OCI-LY3 (cell line): ENCODE data around the gene CCDC126.

ENCODE experiments used
- H2AFZ ChIP-seq: fragments of 200-600, 300-600 bp; shearing (Covaris generic); 2 replicates; pipeline ENCODE4 v1.6.0; 2014; ENCODE audit warnings: antibody characterized with exemption, low read depth, low read length
- H3K27ac ChIP-seq: fragments of 200-600, 300-600 bp; sonication (generic); 2 replicates; pipeline ENCODE4 v1.5.1; 2014; ENCODE audit warnings: mild to moderate bottlenecking, low read length, moderate library complexity, mixed read lengths
- H3K27me3 ChIP-seq: fragments of 200-600, 300-600 bp; sonication (generic); 2 replicates; pipeline ENCODE4 v1.6.1; 2014; ENCODE audit warnings: low read depth, low read length, mixed read lengths
- H3K36me3 ChIP-seq: fragments of 200-600, 300-600 bp; sonication (generic); replicated peaks from 2 replicates; pipeline ENCODE3; 2014; ENCODE audit warnings: low read depth, low read length, mixed read lengths
- H3K4me1 ChIP-seq: fragments of 300-600, 200-600 bp; sonication (generic); 2 replicates; pipeline ENCODE4 v1.6.1; 2014; ENCODE audit warnings: low read length, mixed read lengths
- H3K4me2 ChIP-seq: fragments of 200-600, 300-600 bp; sonication (generic); 2 replicates; pipeline ENCODE4 v1.6.1; 2014; ENCODE audit warnings: low read length, mixed read lengths
- H3K4me3 ChIP-seq: fragments of 300-600, 200-600 bp; sonication (generic); 2 replicates; pipeline ENCODE4 v1.5.1; 2014; ENCODE audit warnings: antibody characterized with exemption, mild to moderate bottlenecking, low read length, moderate library complexity
- H3K79me2 ChIP-seq: fragments of 300-600, 200-600 bp; shearing (Covaris generic); 2 replicates; pipeline ENCODE4 v1.6.1; 2014; ENCODE audit warnings: mild to moderate bottlenecking, low read length, mixed read lengths
- H3K9ac ChIP-seq: fragments of 300-600, 200-600 bp; shearing (Covaris generic); 2 replicates; pipeline ENCODE4 v1.6.0; 2014; ENCODE audit warnings: mild to moderate bottlenecking, low read length, moderate library complexity
- H3K9me3 ChIP-seq: fragments of 200-600, 300-600 bp; shearing (Covaris generic); 2 replicates; pipeline ENCODE4 v1.6.1; 2014; ENCODE audit warnings: low read length, mixed read lengths; ENCODE audit not compliant: insufficient read depth
- H4K20me1 ChIP-seq: fragments of 200-600, 300-600 bp; sonication (generic); 2 replicates; pipeline ENCODE4 v1.6.1; 2016; ENCODE audit warnings: low read length, mixed read lengths; ENCODE audit not compliant: insufficient read depth
- EZH2phosphoT487 ChIP-seq: fragments of 200-600 bp; shearing (Covaris generic); IDR thresholded peaks from 2 replicates; pipeline ENCODE4 v1.6.1; 2018; ENCODE audit warnings: antibody characterized with exemption, mixed run types, low read depth
- TF ChIP-seq, protein P1 (sequence below): fragments of 200-600, 300-600 bp; sonication (generic); IDR thresholded peaks from 2 replicates; pipeline ENCODE4 v1.5.1; 2014; ENCODE audit warnings: antibody characterized with exemption, low read length, low read depth

Gene CCDC126

DNA sequence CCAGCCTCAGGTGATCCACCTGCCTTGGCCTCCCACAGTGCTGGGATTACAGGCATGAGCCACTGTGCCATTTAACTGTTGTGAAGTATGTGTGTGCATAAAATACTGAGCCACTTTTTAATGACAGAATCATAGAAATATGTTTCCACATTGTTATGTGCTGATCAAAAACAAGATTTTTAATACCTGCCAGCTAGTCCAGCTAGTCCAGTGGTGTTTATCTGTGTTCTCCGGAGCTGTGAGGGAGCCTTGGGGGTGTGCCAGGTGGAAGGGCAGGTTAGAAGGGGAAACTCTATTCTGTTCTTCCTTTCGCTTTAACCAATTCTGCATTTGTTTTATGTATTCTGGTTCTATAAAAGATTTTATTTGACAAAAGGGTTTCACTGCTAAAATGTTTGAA is 89.8 kb downstream of the CCDC126 start:
- Histone ChIP-seq H3K79me2 (no peaks in the 10 kb centered on the region), H3K36me3 (no peaks in the 10 kb centered on the region), H3K9me3 (no peaks in the 10 kb centered on the region), H3K4me3 (no peak overlapping the region), H2AFZ (no peak overlapping the region), H3K4me1 (no peaks in the 10 kb centered on the region), H3K27ac (no peak overlapping the region), H4K20me1 (no peaks in the 10 kb centered on the region), H3K27me3 (no peaks in the 10 kb centered on the region), H3K9ac (no peak overlapping the region), H3K4me2 (no peak overlapping the region)
- TF ChIP-seq, protein P1, sequence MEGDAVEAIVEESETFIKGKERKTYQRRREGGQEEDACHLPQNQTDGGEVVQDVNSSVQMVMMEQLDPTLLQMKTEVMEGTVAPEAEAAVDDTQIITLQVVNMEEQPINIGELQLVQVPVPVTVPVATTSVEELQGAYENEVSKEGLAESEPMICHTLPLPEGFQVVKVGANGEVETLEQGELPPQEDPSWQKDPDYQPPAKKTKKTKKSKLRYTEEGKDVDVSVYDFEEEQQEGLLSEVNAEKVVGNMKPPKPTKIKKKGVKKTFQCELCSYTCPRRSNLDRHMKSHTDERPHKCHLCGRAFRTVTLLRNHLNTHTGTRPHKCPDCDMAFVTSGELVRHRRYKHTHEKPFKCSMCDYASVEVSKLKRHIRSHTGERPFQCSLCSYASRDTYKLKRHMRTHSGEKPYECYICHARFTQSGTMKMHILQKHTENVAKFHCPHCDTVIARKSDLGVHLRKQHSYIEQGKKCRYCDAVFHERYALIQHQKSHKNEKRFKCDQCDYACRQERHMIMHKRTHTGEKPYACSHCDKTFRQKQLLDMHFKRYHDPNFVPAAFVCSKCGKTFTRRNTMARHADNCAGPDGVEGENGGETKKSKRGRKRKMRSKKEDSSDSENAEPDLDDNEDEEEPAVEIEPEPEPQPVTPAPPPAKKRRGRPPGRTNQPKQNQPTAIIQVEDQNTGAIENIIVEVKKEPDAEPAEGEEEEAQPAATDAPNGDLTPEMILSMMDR, result no peak
- no peak for TF ChIP-seq EZH2phosphoT487

DNA sequence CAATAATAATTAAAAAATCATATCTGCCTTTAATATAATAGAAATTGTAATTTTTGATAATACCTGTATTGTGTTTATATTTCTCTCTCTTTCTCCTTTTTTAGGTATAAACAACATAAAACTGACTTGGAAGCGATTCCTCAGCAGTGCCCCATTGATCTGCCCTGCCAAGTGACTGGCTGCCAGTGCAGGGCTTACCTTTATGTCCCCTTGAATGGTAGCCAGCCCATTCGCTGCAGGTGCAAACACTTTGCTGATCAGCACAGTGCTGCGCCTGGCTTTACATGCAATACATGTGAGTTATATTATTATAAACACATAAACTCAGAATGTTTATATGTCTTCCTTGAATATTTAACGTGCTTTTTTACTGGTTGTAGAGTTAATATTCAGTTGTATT is 92.0 kb downstream of the CCDC126 start:
- no peak for TF ChIP-seq EZH2phosphoT487
- TF ChIP-seq, protein P1, result no peak
- Histone ChIP-seq H4K20me1 (no peaks in the 10 kb centered on the region), H3K9ac (no peak overlapping the region), H2AFZ (no peak overlapping the region), H3K4me3 (no peak overlapping the region), H3K4me1 (no peaks in the 10 kb centered on the region), H3K4me2 (no peak overlapping the region), H3K79me2 (no peaks in the 10 kb centered on the region), H3K27ac (no peak overlapping the region), H3K9me3 (no peaks in the 10 kb centered on the region), H3K27me3 (no peaks in the 10 kb centered on the region), H3K36me3 (no peaks in the 10 kb centered on the region)

DNA sequence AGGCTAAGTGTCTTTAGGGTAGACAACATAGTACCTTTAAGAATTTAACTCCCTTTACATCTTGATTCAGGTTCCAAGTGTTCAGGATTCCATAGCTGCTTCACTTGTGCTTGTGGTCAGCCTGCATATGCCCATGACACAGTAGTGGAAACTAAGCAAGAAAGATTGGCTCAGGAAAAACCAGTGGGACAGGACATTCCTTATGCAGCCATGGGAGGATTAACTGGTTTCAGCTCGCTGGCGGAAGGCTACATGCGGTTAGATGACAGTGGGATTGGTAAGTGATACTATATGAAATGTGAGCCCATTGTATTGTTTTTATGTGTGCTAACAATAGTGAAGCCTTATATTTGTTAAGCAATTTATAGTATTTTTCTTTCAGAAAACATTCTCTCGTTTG is 94.1 kb downstream of the CCDC126 start:
- Histone ChIP-seq H3K36me3 (no peaks in the 10 kb centered on the region), H3K9me3 (no peaks in the 10 kb centered on the region), H3K4me1 (no peaks in the 10 kb centered on the region), H3K27ac (no peak overlapping the region), H4K20me1 (no peaks in the 10 kb centered on the region), H3K4me2 (no peak overlapping the region), H2AFZ (no peak overlapping the region), H3K79me2 (no peaks in the 10 kb centered on the region), H3K27me3 (no peaks in the 10 kb centered on the region), H3K9ac (no peak overlapping the region), H3K4me3 (no peak overlapping the region)
- TF ChIP-seq, protein P1, result no peak
- no peak for TF ChIP-seq EZH2phosphoT487

DNA sequence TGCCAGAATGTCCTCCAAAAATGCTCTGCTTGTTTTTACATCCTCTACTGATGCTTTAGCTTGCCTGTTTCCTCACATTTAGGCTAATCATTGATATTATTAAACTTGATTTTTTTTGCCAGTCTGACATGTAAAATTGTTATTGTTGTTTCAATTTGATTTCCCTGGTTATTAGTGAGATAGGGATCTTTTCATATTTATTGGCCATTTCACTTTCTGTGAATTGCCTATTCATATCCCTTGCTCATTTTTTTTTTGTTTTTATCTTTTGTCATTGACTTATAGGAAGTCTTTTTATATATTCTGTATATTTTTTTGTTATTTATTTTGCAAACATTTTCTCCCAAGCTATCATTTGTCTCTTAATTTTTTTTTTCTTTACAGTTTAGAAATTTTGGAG is 96.0 kb downstream of the CCDC126 start:
- no peak overlapping the region for H3K4me2 ChIP-seq
- no peak overlapping the region for H3K4me3 ChIP-seq
- TF ChIP-seq, protein P1, result no peak
- TF ChIP-seq EZH2phosphoT487, result no peak
- no peaks in the 10 kb centered on the region for H3K79me2 ChIP-seq
- H2AFZ ChIP-seq, result no peak overlapping the region
- H3K27me3 ChIP-seq, result no peaks in the 10 kb centered on the region
- no peak overlapping the region for H3K9ac ChIP-seq
- H3K36me3 ChIP-seq, result no peaks in the 10 kb centered on the region
- peaks cover 8% of the 10 kb centered on the region for H3K4me1 ChIP-seq
- H3K27ac ChIP-seq, result no peak overlapping the region
- H3K9me3 ChIP-seq, result no peaks in the 10 kb centered on the region
- no peaks in the 10 kb centered on the region for H4K20me1 ChIP-seq
